Left renal cortex interstitium (tissue), 4 donors: ENCODE results near the gene ZBTB45. TPM values are rescaled to one million over a fixed set of nuclear protein-coding genes. Genes with fewer than 3 reads are reported as not detected.
A peak's percentile ranks its signal among the peaks of the same experiment; 100 is the strongest.

Source experiments
- DNase-seq, 4 donors: peaks; one replicate each; pipeline ENCODE4 v3.0.0-alpha.2; 2013; ENCODE audit warnings: low read depth in 4 of 4, low spot score in 2 of 4, missing footprints in 1 of 4
- polyA plus RNA-seq, 4 donors: library from polyadenylated mRNA; unstranded; fragments of 120-200 nt; gene quantifications; one replicate each; pipeline ENCODE4 v1.2.1, GENCODE V29; 2013; ENCODE audit not compliant: insufficient read length in 4 of 4

ZBTB45 gene
- polyA plus RNA-seq, 4 donors, result 9.0 to 18.3 (median 13.5) TPM

DNA sequence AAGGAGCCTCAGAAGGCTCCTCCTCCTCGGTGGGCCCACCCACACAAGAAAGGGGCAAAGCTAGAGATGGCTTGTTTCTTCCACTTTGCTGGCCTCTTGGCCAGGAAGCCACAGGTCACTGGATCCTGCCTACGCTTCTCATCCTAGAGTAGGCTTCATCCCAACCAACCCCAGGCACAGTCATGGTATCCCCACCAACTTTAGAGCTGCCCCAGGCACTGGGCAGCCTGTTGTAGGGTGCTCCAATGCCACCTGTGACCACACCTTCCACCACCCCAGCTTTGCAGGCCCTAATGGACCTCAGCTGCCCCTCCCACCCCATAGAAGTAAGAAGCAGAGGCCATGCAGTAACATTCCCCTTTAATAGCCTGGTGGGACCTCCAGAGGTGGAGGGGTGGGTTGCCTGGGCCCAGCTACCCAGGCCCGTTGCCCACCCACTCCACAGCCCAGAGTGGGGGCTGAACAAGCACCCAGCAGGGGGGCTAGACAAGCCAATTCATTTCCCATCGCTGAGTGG lies 35.8 kb upstream of the ZBTB45 start:
- DNase-seq, result no peak

DNA sequence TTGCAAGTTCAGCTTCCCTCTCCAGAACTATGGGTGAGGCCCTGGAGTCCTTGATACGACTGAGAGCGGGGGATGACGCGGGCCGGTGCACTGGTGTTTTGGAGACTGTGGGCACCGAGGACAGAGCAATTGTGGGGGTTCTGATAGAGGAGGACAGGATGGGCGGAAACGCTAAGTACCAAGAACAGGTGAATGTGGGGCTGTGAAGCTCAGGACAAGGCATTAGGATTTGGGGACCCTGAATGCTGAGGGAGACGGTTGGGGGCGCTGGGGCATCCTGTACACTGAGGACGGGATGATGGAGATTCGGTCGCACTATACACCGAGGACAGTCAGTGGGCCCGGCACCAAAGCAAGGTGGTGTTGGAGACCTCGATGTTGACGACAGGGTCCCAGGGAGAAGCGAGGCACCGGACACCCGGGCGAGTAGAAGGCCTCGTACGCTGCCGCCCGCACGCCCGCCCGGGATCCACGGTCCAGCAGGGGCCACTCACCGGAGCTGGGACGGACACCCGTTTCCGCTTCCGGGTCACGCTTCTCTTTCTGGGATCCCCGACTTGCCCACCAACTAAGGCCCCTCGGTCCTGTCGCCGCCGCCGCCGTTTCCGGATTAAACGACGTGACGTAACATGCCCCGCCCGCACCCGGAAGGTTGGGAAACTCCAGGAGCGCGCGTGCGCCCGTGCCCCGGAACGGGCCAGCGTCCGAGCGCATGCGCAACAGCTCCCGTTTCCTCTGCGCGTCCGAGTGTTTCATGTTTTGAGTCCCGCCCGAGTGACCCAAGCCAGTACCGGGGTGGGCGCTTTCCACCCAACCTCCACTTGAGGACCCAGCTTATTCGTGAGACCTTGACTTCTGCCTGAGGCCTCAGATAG lies 35.1 kb upstream of the ZBTB45 start, which contains the start of gene CHMP2A:
Gene CHMP2A (minus strand): TSS at position 612 of the 875 bp plus-strand sequence. CDS start 893 bp downstream, outside the sequence.
- peak; percentile 85 to 95 (median 90) for DNase-seq

DNA sequence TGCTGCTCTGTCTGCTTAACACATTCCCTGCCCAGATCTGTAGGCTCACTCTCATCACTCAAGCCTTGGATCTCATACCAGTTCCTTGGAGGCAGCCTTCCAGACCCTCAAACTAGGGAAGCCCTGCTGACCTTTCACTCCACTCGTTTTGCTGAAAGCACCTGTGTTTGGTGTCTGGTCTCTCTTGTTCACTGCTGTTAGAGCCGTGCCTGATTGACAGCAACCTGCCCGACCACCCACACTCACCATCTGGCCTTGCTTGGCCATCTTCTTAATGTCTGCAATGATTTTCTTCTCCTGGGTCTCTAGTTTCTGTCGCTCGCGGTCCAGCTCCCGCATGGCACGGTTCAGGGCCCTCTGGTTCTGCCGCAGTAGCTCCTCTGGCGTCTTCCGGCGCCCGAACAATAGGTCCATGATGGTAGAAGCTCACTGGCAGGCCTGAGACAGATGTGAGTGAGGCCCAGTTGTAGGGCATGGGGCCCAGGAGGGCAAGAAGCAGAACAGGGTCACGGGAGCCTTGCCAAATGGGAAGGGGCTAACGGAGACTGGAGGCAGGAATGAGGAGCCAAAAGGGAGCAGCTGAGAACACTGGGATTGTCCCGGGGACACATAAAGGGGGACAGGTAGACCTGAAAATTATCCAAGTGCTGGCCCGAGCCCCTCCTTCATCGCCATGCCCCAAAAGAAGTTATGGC lies 34.3 kb upstream of the ZBTB45 start:
- no peak for DNase-seq

DNA sequence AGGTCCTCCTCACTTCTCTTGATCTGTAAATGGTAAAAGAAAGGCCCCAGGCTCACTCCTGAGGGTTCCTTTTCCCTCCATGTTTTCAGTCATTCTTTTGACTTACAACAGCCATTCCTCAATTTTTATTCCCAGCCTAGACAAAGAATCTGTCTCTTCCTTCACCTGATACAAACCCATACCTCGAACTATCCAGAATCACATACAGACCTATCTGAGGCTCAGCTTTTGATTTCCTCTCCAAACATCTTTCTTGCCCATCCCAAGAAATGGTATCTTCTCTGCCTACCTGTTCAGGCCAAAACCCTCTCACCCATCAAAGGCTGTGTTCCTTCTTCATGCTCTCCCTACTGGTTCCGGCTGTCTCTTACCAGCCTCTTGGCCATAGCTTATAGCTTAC lies 33.0 kb upstream of the ZBTB45 start:
- no peak for DNase-seq

DNA sequence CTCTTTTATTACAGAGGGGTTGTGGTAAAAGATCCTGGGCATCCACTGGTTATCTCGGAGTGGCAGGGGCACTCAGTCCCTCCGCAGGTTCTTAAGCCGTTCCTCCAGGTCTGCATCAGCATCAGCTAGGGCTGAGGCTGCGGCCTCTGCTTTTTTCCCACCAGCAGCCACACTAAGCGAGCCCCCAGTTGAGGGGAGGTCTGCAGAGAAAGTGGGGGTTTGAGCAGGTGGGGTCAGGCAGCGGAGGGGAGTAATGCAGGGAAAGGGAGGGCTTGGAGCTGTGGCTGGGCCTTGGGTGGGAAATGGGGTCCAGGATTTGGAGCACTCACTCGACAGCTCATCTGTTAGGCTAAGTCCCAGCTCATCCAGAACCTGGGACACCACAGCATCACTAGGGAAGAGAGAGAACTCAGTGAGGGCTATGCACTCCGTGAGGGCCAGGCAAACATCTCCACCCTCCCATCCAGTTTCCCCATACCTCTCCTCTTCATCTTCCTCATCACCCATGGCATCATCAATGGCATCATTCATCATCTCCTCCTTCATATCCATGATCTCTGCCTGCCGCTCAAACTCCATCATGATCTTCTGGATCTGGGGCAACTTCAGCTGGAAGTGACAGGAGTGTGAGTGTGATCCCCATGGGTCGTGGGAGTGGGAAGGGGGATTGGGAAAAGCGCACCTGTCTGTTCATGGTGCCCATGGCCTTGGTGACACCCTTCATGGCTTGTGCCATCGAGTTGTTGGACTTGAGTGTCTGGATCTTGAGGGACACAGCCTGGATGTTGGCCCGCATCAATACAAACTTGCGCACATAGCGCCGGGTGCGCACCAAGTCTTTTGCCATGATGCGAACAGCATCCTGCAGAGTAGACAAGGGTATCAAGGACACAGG lies 32.2 kb upstream of the ZBTB45 start:
- DNase-seq, result no peak

DNA sequence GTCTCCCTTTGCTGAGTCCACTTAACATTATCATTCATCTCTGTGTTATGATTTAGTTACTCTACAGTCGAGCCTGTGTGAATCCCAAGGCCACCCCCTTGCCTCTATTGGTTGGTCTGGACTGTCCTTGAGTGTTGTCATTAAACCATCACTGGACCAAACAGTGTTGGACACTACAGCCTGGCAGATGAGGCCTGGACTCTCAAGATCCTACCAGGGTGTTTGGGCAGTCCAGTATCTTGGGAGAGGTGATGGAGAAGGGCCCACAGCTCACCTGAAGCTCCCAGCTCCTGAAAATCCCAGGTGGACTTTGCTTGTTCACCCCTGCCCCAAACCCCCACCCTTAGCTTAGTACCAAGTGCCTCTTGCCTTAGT lies 31.5 kb upstream of the ZBTB45 start:
- no peak for DNase-seq

DNA sequence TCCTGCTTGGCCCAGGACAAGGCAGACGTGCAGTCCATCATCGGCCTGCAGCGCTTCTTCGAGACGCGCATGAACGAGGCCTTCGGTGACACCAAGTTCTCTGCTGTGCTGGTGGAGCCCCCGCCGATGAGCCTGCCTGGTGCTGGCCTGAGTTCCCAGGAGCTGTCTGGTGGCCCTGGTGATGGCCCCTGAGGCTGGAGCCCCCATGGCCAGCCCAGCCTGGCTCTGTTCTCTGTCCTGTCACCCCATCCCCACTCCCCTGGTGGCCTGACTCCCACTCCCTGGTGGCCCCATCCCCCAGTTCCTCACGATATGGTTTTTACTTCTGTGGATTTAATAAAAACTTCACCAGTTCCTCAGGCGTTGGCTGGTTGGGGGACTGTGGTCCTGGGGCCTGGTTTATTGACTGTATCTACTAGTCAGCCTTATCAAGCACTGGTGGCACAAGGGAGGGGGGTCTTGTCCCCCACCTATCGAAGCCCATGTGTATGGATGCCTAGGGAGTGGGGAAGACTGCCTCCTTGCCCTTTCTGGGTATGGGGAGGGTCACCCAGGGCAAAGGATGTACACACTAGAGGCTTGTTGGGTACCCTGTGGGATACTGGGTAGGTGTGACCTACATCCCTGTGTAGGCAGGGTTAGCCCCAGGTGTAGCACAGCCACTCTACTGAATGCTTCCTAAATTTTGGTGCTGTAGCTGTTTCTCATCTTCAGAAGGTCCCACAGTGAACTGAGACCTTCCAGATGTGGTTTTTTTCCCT lies 30.9 kb upstream of the ZBTB45 start:
- DNase-seq, result no peak

DNA sequence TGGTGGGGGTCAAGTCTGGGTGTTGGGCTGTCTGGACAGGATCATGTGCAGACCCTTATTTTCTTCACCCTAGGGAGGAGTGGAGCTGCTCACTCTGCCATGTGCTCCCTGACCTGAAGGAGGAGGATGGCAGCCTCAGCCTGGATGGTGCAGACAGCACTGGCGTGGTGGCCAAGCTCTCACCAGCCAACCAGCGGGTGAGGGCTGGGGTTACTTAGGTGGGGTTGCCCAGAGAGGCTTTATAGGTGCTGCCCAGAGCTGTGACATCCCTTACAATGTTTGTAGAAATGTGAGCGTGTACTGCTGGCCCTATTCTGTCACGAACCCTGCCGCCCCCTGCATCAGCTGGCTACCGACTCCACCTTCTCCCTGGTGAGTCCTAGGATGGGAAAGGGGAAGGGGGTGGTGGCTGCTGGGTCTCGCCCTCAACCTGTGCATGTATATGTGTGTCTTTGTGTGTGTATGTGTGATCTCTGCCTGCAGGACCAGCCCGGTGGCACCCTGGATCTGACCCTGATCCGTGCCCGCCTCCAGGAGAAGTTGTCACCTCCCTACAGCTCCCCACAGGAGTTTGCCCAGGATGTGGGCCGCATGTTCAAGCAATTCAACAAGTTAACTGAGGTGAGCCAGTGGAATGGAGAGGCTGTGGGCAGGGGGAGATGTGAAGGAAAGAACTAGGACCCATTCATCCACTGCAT lies 30.2 kb upstream of the ZBTB45 start:
- no peak for DNase-seq

DNA sequence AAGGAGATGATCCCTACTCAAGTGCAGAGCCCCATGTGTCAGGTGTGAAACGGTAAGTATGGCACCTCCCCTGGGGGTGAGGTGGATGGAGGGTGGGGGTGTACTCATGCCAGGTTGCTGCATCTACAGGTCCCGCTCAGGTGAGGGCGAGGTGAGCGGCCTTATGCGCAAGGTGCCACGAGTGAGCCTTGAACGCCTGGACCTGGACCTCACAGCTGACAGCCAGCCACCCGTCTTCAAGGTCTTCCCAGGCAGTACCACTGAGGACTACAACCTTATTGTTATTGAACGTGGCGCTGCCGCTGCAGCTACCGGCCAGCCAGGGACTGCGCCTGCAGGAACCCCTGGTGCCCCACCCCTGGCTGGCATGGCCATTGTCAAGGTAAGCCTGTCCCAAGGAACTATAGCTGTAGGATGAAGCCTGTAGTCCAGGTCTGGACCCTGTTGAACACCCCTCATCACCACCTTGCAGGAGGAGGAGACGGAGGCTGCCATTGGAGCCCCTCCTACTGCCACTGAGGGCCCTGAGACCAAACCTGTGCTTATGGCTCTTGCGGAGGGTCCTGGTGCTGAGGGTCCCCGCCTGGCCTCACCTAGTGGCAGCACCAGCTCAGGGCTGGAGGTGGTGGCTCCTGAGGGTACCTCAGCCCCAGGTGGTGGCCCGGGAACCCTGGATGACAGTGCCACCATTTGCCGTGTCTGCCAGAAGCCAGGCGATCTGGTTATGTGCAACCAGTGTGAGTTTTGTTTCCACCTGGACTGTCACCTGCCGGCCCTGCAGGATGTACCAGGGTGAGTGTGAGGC lies 29.5 kb upstream of the ZBTB45 start:
- DNase-seq, result no peak

DNA sequence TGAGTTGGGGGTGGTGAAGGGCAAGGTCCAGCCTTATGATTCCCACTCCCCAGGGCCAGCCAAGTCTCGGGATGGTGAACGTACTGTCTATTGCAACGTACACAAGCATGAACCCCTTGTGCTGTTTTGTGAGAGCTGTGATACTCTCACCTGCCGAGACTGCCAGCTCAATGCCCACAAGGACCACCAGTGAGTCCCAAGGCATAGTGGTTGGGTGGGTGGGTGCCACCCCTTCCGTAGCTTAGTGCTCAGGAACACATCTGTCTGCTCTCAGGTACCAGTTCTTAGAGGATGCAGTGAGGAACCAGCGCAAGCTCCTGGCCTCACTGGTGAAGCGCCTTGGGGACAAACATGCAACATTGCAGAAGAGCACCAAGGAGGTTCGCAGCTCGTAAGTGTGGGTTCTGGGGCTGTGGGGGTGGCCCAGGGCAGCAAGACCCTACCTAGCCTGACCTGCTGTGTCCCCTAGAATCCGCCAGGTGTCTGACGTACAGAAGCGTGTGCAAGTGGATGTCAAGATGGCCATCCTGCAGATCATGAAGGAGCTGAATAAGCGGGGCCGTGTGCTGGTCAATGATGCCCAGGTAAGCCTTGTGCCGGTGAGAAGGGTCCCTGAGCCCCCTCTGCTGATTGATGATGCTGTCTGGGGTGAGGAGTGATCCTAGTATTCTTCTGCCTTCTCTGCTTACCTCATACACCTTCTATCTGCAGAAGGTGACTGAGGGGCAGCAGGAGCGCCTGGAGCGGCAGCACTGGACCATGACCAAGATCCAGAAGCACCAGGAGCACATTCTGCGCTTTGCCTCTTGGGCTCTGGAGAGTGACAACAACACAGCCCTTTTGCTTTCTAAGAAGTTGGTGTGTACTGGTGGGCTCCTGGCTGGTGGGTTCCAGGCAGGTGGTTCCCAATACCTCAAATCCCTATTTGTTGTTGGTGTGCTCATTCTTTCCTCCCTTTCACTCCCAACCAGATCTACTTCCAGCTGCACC lies 28.0 kb upstream of the ZBTB45 start:
- DNase-seq, result no peak

DNA sequence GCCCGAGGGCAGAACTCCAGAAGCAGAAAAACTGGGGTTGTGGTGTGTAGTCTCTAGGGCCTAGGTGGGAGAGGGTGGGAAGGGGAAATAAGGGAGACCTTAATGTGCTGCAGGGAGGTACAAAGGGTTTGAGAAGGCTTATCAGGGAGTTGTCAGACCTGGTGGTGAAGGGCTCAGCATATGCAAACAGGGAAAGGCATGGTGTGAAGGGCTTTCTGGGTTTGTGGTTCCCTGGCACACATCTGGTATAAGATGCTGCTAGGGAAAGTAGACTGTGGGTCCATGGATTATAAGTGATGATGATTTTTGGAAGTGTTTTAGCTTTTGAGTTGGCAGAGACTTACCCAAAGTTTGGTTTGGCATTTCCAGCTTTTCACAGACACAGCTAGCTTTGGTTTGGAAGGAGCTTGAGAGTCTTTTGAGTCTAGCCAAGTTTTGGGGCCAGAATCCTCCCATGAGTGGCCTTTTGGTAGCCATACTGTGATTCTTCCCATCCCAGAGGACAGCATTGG lies 26.5 kb upstream of the ZBTB45 start:
- DNase-seq, result no peak

DNA sequence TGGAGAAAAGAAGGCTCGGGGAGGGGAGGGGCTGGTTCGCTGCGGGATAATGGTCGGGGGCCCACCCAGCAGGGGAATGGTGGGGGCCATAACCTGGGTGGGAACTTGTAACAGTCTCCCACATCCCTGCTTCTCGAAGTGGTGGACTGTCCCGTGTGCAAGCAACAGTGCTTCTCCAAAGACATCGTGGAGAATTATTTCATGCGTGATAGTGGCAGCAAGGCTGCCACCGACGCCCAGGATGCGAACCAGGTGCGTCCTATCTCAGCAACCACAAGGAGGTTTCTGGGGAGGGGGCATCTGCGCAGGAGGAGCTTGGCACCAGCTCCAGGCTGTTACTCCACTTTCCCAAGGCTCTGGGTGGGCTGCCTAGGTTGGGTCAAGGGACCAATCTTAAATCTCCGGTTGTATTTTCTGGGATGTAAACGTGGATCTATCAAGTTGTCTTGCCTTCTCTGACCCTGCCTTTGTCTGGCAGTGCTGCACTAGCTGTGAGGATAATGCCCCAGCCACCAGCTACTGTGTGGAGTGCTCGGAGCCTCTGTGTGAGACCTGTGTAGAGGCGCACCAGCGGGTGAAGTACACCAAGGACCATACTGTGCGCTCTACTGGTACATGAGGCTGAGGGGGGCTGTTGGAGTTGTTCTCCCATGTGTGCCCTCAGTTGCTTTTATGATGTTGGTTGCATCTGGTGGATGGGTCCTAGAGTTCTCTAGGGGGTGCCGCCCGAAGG lies 25.8 kb upstream of the ZBTB45 start:
- no peak for DNase-seq

DNA sequence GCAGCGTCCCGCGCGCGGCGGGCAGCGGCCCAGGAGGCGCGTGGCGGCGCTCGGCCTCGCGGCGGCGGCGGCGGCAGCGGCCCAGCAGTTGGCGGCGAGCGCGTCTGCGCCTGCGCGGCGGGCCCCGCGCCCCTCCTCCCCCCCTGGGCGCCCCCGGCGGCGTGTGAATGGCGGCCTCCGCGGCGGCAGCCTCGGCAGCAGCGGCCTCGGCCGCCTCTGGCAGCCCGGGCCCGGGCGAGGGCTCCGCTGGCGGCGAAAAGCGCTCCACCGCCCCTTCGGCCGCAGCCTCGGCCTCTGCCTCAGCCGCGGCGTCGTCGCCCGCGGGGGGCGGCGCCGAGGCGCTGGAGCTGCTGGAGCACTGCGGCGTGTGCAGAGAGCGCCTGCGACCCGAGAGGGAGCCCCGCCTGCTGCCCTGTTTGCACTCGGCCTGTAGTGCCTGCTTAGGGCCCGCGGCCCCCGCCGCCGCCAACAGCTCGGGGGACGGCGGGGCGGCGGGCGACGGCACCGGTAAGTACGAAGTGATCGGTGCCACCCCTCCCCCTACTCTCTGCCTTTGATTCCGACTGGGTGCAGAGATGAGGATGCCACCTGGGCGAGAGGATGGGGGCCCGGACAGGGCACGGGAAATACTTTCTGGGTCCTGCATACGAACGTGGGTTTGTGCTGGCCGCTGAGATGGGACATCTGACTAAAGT lies 25.1 kb upstream of the ZBTB45 start:
- peak in 1 of 4 donors; percentile 38 for DNase-seq

DNA sequence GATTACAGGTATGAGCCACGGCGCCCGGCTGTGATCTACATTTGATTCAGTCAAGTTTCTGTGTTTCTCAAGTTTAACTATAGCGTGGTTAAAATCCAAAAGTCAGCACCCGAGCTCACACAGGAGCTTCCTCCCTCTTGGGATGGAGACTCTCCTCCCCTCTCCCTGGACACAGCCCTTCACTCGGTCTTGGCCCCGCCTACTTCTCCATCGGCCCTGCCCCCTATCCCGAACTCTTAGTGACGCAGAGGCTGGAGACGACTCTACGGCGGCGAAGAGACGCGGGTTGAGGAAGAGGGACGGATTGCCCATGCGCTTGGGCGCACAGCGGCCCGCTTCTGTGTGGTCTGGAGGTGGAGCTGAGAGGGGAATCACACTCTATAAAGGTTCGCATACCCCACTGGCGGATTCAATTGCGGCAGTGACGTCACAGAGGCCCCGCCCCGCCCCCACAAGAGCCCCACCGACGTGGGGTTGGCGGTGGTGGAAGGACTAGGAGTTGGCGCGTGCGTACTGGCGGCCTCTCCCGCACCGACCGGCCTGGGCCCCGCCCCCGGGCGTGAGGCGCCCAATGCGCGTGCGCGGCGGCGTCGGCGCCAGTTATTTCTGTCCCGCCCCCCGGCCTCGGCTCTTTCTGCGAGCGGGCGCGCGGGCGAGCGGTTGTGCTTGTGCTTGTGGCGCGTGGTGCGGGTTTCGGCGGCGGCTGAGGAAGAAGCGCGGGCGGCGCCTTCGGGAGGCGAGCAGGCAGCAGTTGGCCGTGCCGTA lies 24.4 kb upstream of the ZBTB45 start, which contains the start of gene TRIM28:
Gene TRIM28 (plus strand): TSS at position 239 of the 765 bp plus-strand sequence. CDS start 694 bp downstream, outside the sequence.
- DNase-seq, result peak; percentile 98 to 99 (median 98)
